ENCODE measurements around the gene PRSS12. TPM values are rescaled to one million over a fixed set of nuclear protein-coding genes. Genes with fewer than 3 reads are reported as not detected.

Gene PRSS12
- total RNA-seq, 2 experiments from 2014 or later: not detected

- BruUV-seq (replicated peaks): no TSS peak
- Histone ChIP-seq H3K4me2 (ENCODE audit: low read length) (no peak overlapping the region), H3K79me2 (ENCODE audit: insufficient read depth, low read depth, low read length) (no peaks in the 10 kb centered on the region), H3K27ac (ENCODE audit: low read depth, low read length, poor library complexity, severe bottlenecking) (no peak overlapping the region), H3K9me3 (ENCODE audit: low read length) (0 out of 2 replicates have a peak, but pooled peaks cover 6% of the 10 kb centered on the region), H2AFZ (ENCODE audit: low read length) (no peak overlapping the region), H4K20me1 (ENCODE audit: insufficient read depth, low read length) (no peaks in the 10 kb centered on the region), H3K4me3 (ENCODE audit: low read depth, low read length, poor library complexity, severe bottlenecking) (no peak overlapping the region), H3K4me1 (ENCODE audit: insufficient read depth, low read length, poor library complexity, severe bottlenecking) (no peaks in the 10 kb centered on the region), H3K9me2 (ENCODE audit: insufficient read depth, low read length) (no peaks in the 10 kb centered on the region), H3K36me3 (ENCODE audit: insufficient read depth, low read length) (no peaks in the 10 kb centered on the region)
- DNase-seq (ENCODE audit: low spot score): no peak
- ChIA-PET POLR2A (no interaction called here), CTCF (ENCODE audit: unreplicated experiment) (no interaction called here)
- TF ChIP-seq EZH2phosphoT487 (IDR thresholded peaks at IDR 0.05; ENCODE audit: borderline replicate concordance, low read depth, low read length) (no peak), CTCF (conservative IDR thresholded peaks at IDR 0.05; ENCODE audit: low read length) (no peak)
- intact Hi-C loops (cut with micrococcal nuclease; ENCODE audit: unreplicated experiment): no loop called here
These were observed 36.9 kb upstream of the PRSS12 start for GRCh38 chr4:118389721-118390120.

- H3K79me2 ChIP-seq (ENCODE audit: insufficient read depth, low read depth, low read length): no peaks in the 10 kb centered on the region
- CTCF ChIA-PET (ENCODE audit: unreplicated experiment): no interaction called here
- no peaks in the 10 kb centered on the region for H3K4me1 ChIP-seq (ENCODE audit: insufficient read depth, low read length, poor library complexity, severe bottlenecking)
These were observed 35.8 kb upstream of the PRSS12 start for GRCh38 chr4:118388606-118389005.

GRCh38 chr4:118381902-118382301, 29.1 kb upstream of the PRSS12 start:
- intact Hi-C loops (cut with micrococcal nuclease; ENCODE audit: unreplicated experiment): no loop called here
- no peak overlapping the region for H3K4me3 ChIP-seq (ENCODE audit: low read depth, low read length, poor library complexity, severe bottlenecking)
- no peaks in the 10 kb centered on the region for H3K79me2 ChIP-seq (ENCODE audit: insufficient read depth, low read depth, low read length)
- H3K4me1 ChIP-seq (ENCODE audit: insufficient read depth, low read length, poor library complexity, severe bottlenecking): no peaks in the 10 kb centered on the region
- TF ChIP-seq EZH2phosphoT487 (IDR thresholded peaks at IDR 0.05; ENCODE audit: borderline replicate concordance, low read depth, low read length) (no peak), CTCF (conservative IDR thresholded peaks at IDR 0.05; ENCODE audit: low read length) (no peak)
- no peaks in the 10 kb centered on the region for H3K9me3 ChIP-seq (ENCODE audit: low read length)
- BruUV-seq (replicated peaks): no TSS peak
- H2AFZ ChIP-seq (ENCODE audit: low read length): no peak overlapping the region
- H3K27ac ChIP-seq (ENCODE audit: low read depth, low read length, poor library complexity, severe bottlenecking): no peak overlapping the region
- ChIA-PET POLR2A (no interaction called here), CTCF (ENCODE audit: unreplicated experiment) (no interaction called here)
- H3K4me2 ChIP-seq (ENCODE audit: low read length): no peak overlapping the region
- H3K9me2 ChIP-seq (ENCODE audit: insufficient read depth, low read length): no peaks in the 10 kb centered on the region
- H4K20me1 ChIP-seq (ENCODE audit: insufficient read depth, low read length): no peaks in the 10 kb centered on the region
- no peaks in the 10 kb centered on the region for H3K36me3 ChIP-seq (ENCODE audit: insufficient read depth, low read length)
- DNase-seq (ENCODE audit: low spot score): no peak

More at GRCh38 chr4:118388606-118389005, 35.8 kb upstream of the PRSS12 start:
- no peak for DNase-seq (ENCODE audit: low spot score)
- POLR2A ChIA-PET: no interaction called here
- 0 out of 2 replicates have a peak, but pooled peaks cover 6% of the 10 kb centered on the region for H3K9me3 ChIP-seq (ENCODE audit: low read length)
- no peaks in the 10 kb centered on the region for H3K9me2 ChIP-seq (ENCODE audit: insufficient read depth, low read length)
- no peak overlapping the region for H2AFZ ChIP-seq (ENCODE audit: low read length)
- intact Hi-C loops (cut with micrococcal nuclease; ENCODE audit: unreplicated experiment): no loop called here
- no peaks in the 10 kb centered on the region for H3K36me3 ChIP-seq (ENCODE audit: insufficient read depth, low read length)
- H4K20me1 ChIP-seq (ENCODE audit: insufficient read depth, low read length): no peaks in the 10 kb centered on the region
- BruUV-seq (replicated peaks): no TSS peak
- H3K4me2 ChIP-seq (ENCODE audit: low read length): no peak overlapping the region
- TF ChIP-seq CTCF (conservative IDR thresholded peaks at IDR 0.05; ENCODE audit: low read length): no peak
- no peak for TF ChIP-seq EZH2phosphoT487 (IDR thresholded peaks at IDR 0.05; ENCODE audit: borderline replicate concordance, low read depth, low read length)
- H3K4me3 ChIP-seq (ENCODE audit: low read depth, low read length, poor library complexity, severe bottlenecking): no peak overlapping the region
- H3K27ac ChIP-seq (ENCODE audit: low read depth, low read length, poor library complexity, severe bottlenecking): no peak overlapping the region
